GM19240 (cell line): ENCODE data around the gene MPC2.

Experiments
- DNase-seq: peaks from one replicate; pipeline ENCODE4 v3.0.0; 2011; ENCODE audit warnings: low spot score; ENCODE audit not compliant: insufficient read length

The MPC2 gene

DNA sequence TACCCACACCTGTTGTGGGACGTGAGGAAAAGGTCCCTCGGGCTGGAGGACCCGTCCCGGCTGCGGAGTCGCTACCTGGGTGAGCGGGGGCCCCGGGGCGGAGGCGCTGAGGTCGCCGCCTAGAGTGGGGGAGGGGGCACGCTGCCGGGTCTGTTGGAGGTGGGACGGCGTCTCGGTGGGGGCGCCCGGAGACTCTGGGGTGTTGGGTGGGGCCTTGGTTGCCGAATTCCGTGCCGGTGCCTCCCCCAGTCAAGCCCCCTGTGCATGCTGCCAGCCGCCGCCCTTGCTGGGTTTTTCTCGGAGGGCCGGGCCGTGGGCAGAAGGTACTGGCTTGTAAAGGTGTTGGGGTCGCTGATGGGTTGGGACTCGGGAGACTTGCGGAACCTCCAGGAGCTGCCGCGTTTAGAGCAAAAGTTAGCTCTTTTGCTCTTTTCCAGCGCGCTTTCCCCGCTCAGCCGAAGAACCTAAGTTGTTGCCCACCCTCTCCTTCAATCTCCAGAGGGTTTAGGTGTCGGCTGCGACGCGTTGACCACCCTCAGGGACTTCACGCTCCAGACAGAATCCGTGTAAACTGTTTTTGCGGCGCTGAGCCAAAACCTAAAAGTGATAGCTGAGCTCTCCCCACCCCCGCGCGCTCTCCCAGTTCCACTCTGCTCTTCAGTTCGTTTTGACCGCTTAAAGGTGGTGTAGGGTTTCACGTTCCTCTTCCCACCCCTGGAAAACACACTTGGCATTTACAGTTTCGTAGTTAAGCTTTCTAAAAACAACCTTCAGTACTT lies at the start of gene MPC2:
Gene MPC2, minus strand, starts transcription at position 143 of the 779 bp plus-strand sequence. CDS start 1,231 bp downstream, outside the sequence.
- DNase-seq: peak; percentile 14

DNA sequence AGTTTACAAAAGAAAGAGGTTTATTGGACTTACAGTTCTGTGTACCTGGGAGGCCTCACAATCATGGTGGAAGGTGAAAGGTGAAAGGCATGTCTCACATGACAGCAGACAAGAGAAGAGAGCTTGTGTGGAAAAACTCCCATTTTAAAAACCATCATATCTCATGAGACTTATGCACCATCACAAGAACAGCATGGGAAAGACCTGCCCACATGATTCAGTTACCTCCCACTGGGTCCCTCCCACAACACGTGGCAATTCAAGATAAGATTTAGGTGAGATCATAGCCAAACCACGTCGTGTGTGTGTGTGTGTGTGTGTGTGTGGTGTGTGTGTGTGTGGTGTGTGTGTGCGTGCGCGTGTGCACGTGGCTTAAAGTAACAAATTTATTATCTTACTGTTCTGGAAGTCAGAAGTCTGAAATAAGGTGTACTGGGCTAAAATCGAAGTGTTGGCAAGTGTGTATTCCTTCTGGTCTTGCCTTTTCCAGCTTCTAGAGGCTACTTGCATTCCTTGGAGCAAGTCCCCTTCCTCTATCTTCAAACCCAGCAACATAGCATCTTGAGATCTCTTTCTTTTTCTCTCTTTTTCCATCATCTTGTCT lies 48.1 kb upstream of the MPC2 start:
- DNase-seq: no peak

DNA sequence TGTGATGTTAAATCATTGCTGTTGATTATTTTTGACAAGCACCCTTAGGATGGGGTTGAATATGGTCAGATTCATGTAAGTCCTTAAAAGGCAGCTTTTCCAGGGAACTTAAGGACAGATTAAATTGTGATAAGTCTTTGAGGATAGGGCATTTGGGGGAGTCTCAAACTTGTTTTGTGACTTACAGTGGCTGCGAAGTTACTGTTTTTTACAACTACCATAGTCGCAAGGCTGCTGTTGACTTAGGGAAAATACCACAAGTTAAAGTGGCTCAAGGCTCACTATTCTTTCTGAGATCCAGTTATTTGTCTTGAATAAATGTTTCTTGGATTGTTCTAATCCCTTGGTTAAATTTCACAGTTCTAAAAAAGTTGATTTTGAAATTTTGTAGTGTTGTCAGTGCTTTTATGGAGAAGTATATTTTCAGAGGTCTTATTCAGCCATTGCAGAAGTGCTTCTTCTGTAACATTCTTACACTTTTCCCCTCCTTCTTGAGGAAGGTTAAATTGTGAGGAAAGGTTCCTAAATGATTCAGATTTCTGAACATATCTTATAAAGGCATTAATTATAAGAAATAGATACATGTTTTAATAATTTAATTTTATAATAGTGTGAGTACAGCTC lies 47.0 kb upstream of the MPC2 start:
- DNase-seq: no peak

DNA sequence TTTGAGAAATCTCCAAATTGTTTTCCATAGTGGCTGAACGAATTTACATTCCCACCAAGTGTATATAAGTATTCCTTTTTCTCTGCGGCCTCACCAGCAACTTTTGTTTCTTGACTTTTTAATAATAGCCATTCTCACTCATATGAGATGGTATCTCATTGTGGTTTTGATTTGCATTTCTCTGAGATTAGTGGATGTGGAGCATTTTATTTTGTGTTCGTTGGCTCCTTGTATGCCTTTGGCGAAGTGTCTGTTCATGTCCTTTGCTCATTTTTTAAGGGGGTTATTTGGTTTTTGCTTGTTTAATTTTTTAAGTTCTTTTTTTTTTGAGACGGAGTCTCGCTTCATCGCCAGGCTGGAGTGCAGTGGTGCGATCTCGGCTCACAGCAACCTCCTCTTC lies 45.1 kb upstream of the MPC2 start:
- DNase-seq: no peak

DNA sequence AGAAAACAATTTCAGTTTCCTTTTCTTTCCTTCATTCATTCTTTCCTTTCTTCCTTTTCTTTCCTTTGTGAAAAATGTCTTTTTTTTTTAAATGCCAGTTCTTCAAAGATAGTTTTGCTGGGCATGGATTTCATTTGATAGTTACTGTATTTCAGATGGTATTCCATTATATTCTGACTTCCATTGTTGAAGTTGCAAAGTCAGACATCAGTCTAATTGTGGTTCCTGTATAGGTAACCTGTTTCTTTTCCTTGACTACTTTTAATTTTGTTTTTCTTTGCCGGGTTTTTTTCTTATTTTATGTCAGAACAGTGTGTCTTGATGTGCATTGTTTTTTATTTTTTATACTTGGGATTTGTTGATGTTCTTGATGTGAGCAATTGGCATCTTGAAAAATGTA lies 40.4 kb upstream of the MPC2 start:
- no peak for DNase-seq

DNA sequence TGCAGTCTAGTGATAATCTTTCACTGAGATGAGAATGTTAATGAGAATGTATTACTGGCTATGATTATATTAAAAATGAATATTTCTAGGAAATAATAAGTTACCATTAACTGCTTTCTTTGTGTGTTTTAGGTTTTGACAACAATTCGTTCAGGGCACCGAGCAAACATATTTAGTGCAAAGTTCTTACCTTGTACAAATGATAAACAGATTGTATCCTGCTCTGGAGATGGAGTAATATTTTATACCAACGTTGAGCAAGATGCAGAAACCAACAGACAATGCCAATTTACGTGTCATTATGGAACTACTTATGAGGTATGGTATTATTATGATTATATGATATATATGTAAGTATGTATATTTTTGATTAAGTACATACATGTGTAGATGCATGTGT lies 37.8 kb upstream of the MPC2 start:
- DNase-seq: no peak

DNA sequence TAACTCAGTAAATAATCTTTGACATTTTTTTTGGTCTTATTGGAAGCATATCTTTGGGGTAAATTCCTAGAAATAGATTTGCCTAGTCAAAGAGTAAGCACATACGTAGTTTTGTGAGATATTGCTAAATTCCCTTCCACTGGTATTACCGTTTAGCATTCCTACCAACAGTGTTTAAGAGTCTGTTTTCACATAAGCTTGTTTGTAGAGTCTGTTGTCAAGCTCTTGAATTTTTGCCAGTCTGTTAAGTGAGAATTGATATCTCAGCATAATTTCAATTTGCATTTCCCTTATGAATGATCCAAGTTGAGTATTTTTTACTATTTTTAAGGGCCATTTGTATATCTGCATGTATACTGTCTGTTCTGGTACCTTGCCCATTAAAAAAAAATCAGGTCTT lies 37.0 kb upstream of the MPC2 start:
- DNase-seq: no peak

DNA sequence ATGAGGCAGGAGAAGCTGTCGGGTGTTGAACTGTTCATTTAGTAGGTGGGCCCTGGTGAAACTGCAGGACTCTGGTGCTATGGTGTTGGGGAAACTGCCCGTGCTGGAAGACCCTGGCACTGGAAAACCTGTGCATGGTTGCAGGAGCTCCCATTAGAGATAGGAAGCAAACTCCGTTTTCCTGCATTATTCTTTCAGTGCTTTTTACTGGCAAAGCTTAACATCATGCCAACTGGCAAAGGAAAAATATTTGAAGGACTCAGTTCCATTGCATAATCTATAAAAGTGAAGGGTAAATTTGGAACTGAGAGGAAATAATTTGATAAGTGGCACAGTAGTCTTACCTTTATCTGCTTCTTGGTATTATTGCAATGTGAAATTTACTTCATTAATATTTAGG lies 31.7 kb upstream of the MPC2 start:
- no peak for DNase-seq

DNA sequence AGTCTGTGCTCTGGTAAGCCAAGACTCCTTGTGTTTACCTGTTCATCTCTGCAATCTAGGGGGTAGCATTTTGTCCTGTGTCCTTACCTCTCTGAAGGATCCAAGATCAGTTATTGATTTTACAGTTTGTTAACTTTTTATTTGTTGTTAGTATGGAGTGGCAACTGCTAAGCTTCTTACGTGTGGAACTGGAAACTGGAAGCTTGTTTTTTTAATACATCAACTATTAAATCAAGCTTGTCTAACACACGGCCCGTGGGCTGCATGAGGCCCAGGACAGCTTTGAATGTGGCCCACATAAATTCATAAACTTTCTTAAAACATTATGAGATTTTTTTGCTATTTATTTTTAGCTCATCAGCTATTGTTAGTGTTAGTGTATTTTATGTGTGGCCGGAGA lies 29.2 kb upstream of the MPC2 start:
- no peak for DNase-seq

DNA sequence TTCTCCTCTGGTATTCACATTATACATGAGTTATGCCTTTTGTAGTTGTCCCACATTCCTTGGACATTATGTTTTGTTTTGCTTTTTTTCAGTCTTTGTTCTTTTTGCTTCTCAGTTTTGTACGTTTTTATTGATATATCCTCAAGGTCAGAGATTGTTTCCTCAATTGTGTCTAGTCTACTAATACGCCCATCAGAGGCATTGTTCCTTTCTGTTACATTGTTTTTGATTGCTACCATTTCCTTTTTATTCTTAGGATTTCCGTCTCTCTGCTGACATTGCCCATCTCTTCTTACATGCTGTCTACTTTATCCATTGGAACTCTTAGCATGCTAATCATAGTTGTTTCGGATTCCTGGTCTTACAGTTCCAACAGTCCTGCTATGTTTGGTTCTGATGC lies 27.8 kb upstream of the MPC2 start:
- DNase-seq: no peak

DNA sequence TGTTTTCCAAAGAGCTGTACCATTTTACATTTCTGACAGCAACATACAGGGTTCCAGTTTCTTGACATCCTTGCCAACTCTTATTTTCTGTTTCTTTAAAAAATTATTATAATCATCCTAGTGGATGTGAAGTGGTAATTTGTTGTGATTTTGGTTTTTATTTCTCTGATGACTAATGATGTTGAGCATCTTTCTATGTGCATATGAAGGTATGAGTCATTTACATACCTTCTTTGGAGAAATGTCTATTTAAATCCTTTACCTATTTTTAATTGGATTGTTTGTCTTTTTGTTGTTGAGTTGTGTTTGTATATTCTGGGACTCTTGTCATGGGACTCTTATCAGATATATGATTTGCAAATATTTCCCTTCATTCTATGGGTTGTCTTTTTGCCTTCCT lies 20.8 kb upstream of the MPC2 start:
- DNase-seq: no peak

DNA sequence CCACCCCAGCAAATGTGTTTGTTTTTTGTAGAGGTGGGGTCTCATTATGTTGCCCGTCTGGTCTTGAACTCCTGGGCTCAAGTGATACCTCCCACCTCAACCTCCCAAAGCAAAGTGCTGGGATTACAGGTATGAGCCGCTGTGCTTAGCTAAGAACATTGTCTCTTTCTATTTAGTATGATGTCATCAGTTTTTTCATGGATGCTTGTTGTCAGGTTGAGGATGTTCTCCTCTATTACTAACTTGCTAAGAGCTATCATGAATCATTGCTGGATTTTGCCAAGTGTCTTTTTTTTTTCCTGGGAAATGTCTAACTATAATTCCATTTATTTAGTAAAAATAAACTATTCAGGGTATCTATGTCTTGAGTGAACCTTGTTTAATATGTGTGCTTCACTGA lies 19.0 kb upstream of the MPC2 start:
- no peak for DNase-seq

DNA sequence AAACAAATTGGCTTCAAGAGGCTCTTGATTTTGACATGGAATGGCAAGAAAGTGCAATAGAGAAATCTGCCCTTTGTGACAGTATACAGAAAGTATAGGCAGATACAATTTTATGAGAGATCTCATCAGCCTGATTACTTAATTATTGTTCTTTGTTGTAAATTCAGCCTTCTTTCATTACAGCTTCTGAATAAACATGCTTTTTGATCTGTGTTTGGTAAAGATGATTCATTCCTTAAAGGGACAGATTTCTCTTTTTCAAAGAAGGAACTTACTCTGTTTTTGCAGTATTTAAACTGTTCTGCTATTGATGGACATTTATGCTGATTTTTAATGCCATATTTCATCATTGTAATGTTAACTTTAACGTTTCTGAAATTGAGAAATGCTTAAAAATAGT lies 13.7 kb upstream of the MPC2 start:
- DNase-seq: no peak

DNA sequence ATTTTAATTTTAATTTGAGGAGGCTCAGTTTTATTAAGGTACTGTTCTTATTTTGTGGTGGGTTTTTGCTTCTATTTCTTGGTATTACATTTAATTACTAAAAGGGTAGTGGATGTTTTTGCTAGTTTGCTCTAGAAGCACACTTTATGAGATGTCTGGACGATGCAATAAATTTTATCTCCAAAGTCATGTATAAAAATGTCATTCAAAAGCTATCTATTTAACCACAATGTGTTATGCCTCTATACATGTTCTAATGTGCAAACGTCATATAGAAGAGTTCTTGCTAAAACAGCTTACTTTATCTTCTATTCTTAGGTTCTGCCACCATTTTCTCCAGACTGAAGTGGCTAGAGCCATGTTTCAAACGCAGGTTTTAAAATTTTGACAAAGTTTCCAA lies 12.9 kb upstream of the MPC2 start:
- DNase-seq: no peak

DNA sequence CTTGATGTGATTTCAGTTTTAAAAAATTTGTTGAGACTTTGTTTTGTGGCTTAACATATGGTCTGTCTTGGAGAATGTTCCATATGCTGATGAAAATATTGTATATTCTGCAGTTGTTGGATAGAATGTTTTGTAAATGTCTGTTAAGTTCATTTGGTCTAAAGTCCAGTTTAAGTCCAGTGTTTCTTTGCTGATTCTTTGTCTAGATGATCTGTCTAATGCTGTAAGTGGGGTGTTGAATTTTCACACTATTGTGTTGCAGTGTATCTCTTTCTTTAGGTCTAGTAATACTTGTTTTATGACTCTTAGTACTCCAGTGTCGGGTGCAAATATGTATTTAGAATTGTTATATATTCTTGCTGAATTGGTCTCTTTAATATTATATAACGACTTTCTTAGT lies 10.9 kb upstream of the MPC2 start:
- DNase-seq: no peak

DNA sequence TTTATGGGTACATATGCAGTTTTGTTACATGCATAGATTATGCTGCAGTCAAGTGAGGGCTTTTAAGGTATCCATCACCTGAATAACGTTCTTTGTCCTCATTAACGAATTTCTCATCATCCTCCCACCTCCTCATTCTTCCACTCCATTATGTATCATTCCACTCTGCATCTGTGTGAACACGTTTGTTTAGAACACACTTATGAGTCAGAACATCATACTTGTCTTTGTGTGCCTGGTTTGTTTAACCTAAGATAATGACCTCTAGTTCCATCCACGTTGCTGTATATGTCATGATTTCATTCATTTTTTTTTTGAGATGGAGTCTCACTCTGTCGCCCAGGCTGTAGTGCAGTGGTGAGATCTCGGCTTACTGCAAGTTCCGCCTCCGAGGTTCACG lies 6.7 kb upstream of the MPC2 start:
- DNase-seq: no peak

DNA sequence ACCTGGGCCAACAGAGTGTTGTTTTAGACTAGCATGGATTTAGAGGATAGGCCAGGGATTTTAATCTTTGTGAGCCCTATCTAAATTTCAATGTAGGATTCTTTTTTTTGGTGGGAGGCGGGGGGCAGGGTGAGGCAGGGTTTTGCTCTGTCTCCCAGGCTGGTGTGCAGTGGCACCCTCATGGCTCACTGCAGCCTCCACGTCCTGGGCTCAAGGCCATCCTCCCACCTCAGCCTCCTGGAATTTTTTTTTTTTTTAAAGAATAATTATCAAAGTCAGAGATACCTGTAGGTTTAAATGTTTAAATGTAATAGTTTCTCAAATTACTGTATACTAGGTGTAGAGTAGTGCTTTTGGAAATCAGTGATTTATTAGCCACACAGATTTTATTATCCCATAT lies 3.4 kb upstream of the MPC2 start:
- no peak for DNase-seq

DNA sequence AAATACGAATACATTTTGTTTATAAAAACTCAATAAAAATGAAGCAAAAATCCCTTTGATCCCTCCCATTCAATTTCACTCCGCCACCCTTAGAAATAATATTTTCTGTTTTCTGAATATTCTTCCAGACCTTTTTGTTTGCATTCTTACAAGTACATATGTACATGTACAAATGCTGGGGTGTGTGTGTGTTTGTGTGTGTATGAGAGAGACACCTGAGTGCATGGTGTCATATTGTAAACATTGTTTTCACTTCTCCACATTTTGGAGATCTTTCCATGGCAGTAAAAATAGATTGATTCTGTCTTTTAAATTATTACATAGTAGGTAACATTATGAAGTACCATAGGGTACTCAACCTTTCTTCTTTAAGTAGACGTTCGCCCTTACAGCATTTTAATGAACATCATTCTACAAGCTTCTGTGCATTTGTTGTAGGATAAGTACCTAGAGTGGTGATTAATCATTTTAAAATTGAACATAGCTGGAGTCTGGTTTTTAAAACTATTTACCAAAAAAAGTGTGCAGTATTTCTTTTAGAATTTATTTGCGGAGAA lies 1.3 kb upstream of the MPC2 start:
- no peak for DNase-seq

DNA sequence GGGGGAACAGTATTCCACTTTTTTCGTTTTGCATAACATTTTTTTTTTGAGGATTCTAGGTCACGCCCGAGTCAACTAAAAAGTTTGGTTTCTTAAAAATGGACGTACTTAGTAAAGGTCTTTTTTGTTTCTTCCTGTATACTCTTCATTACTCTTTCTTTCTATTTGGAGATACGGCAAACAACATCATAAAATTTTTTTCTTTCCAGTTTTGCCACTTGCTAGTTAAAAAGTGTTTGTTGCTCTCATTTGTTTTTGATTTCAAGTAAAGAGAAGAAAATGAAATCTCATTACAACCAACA lies 788 bp upstream of the MPC2 start:
- no peak for DNase-seq

DNA sequence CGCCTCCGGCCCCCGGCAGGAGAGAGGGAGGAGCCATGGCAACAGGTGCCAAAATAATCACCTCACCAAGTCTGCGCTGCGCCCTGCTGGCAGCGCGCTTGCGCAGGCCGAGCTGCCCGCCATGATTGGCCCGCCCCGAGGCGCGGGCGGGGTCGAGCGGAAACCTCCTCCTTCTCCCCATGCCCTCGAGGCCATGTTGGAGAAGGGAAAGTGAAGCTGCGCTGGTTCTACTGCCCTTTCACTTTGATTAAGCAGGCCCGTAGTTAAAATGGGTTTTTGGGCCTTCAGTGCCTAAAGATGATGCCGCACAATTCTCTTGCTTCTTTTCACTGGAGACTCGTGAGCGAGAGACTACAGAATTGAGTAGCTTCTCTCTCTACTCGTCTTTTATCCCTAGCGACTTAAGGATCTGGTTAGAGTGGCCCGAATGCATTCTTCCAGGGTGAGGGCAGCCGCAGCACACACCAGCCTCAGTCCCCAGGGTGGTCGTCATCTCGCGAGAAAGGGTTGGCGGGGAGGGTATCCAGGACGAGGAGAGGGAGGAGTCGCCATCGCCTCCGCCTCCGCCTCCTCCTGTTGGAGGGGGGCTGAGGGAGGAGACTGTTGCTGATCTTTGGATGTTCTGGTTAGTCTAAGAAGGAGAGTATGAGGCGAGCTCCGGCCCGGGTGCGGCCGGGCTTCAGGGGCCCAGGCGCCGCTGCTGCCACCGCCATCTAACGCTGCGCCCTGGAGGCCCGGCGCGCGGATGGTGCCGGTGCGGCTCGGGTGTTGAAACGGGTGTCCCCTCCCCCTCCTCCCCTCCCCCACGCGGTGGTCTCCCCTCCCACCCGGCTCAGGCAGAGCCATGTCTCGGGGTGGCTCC lies 573 bp downstream of the MPC2 start, which contains the start of gene DCAF6:
Gene DCAF6, plus strand, starts transcription at position 616 of the 862 bp plus-strand sequence. Its CDS starts 229 bp downstream, at position 845.
- peak; percentile 70 for DNase-seq

DNA sequence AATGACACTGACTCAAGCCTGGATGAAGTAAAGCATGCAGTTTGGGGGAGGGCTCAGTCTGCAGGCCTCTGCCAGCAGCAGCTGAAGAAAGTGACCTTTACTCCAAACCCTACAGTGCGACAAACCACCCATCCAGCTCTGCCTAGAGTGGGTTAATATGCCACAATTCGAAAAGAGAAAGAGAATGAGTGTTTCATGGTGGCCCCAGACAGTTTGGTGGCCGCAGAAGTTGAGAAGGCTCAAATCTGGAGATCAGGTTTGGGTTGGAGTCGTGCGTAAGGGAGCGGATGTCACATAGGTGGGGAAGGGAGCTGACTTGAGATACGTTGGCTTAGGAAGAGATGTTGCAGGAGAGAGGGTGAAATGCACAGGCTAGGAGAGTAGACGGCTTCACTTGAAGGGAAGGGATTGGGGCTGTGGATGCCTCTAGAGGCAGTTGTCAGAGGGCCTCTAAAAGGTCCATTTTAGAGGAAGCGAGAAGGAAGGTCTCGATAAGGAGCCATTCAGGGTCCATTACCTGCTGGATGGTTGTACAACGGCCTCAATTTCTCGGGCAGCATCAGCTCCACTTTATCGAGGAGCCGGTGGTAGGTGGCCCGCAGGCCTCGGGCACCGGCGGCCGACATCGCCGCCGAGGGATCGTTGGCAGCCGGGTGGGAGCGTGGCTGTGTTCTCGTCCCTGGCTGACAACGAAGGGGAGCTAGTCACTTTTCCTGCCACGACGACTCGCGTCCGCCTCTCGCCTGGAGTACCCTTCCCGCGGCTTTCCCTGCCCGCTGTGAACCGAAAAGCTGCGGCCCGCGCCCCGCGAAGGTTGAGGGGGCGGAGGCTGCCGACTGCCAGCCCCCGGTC lies 1.4 kb downstream of the MPC2 start:
- no peak for DNase-seq
